OCI-LY1 (cell line): ENCODE results near the gene ZNHIT2.

ENCODE experiments used
- CTCF ChIP-seq: fragments of 200-600 bp; sonication (generic), shearing (Covaris generic); IDR thresholded peaks from 2 replicates; pipeline ENCODE4 v1.5.1; 2017; ENCODE audit warnings: mild to moderate bottlenecking, antibody characterized with exemption, low read length, moderate library complexity, mixed read lengths
- EZH2 ChIP-seq: fragments of 200-600 bp; sonication (generic), shearing (Covaris generic); IDR thresholded peaks from 2 replicates; pipeline ENCODE4 v1.8.0; 2017; ENCODE audit warnings: borderline replicate concordance, mixed run types, mild to moderate bottlenecking, antibody characterized with exemption, low read length, moderate library complexity, mixed read lengths

GRCh38 chr11:65109231-65110198 is 8.0 kb downstream of the ZNHIT2 start:
- TF ChIP-seq CTCF (no peak), EZH2 (no peak)
